OCI-LY7 (cell line): ENCODE results near the gene KRTAP5-10. TPM values are rescaled to one million over a fixed set of nuclear protein-coding genes. Genes with fewer than 3 reads are reported as not detected.
"Not testable (repeated sequence)": the region's sequence is repeated elsewhere in the genome, so short reads cannot be mapped to it uniquely, and the experiment has no call there.

Source experiments
- BruUV-seq: library from RNA; stranded (reverse); fragments of 400-500 nt; replicated peaks from 2 replicates; lab custom pipeline; 2021; lab: Mats Ljungman, UMichigan
- CTCF ChIA-PET: fragments of 300-600 bp; sonication (Branson Sonifier 250); formaldehyde crosslinking; loops from one replicate; lab custom pipeline; 2022; ENCODE audit warnings: antibody characterized with exemption; ENCODE audit not compliant: unreplicated experiment; lab: Charles Lee
- POLR2A ChIA-PET: fragments of 300-600 bp; sonication (Branson Sonifier 250); formaldehyde crosslinking; loops from one replicate; lab custom pipeline; 2022; ENCODE audit warnings: antibody characterized with exemption; lab: Charles Lee
- DNase-seq: peaks from one replicate; pipeline ENCODE4 v3.0.0-alpha.2; 2015; ENCODE audit warnings: low spot score
- H2AFZ ChIP-seq: fragments of 200-600 bp; sonication (generic), shearing (Covaris generic); 2 replicates; pipeline ENCODE4 v1.6.1; 2014; ENCODE audit warnings: mild to moderate bottlenecking, antibody characterized with exemption, low read length, moderate library complexity
- H3K27ac ChIP-seq: fragments of 200-600 bp; sonication (generic); 2 replicates; pipeline ENCODE4 v1.5.1; 2014; ENCODE audit warnings: mixed run types, low read depth, mild to moderate bottlenecking, moderate library complexity, low read length, inconsistent platforms; ENCODE audit not compliant: poor library complexity, severe bottlenecking
- H3K36me3 ChIP-seq: fragments of 200-600 bp; sonication (generic); 2 replicates; pipeline ENCODE4 v1.6.1; 2014; ENCODE audit warnings: mild to moderate bottlenecking, antibody characterized with exemption, low read length, moderate library complexity, mixed read lengths; ENCODE audit not compliant: insufficient read depth
- H3K4me1 ChIP-seq: fragments of 200-600 bp; sonication (generic); 2 replicates; pipeline ENCODE4 v1.5.1; 2014; ENCODE audit warnings: mild to moderate bottlenecking, low read length; ENCODE audit not compliant: insufficient read depth, poor library complexity, severe bottlenecking
- H3K4me2 ChIP-seq: fragments of 200-600 bp; sonication (generic); 2 replicates; pipeline ENCODE4 v1.6.1; 2014; ENCODE audit warnings: mild to moderate bottlenecking, low read length
- H3K4me3 ChIP-seq: fragments of 200-600 bp; sonication (generic); 2 replicates; pipeline ENCODE4 v1.5.1; 2014; ENCODE audit warnings: mild to moderate bottlenecking, low read depth, low read length; ENCODE audit not compliant: poor library complexity, severe bottlenecking
- H3K79me2 ChIP-seq: fragments of 200-600 bp; sonication (generic); 2 replicates; pipeline ENCODE4 v1.6.1; 2016; ENCODE audit warnings: low read depth, mild to moderate bottlenecking, low read length, moderate library complexity, mixed read lengths; ENCODE audit not compliant: insufficient read depth
- H3K9me2 ChIP-seq: fragments of 200-600 bp; sonication (generic); 2 replicates; pipeline ENCODE4 v1.6.1; 2016; ENCODE audit warnings: mild to moderate bottlenecking, low read length, mixed read lengths; ENCODE audit not compliant: insufficient read depth
- H3K9me3 ChIP-seq: fragments of 200-600 bp; sonication (generic); 2 replicates; pipeline ENCODE4 v1.6.1; 2014; ENCODE audit warnings: mild to moderate bottlenecking, mixed run types, low read length, mixed read lengths
- H4K20me1 ChIP-seq: fragments of 200-600 bp; sonication (generic); 2 replicates; pipeline ENCODE4 v1.6.1; 2014; ENCODE audit warnings: mild to moderate bottlenecking, antibody characterized with exemption, low read length, moderate library complexity, mixed read lengths; ENCODE audit not compliant: insufficient read depth
- CTCF ChIP-seq: fragments of 200-600 bp; sonication (generic); conservative IDR thresholded peaks from 2 replicates; pipeline ENCODE4 v1.5.1; 2014; ENCODE audit warnings: mild to moderate bottlenecking, antibody characterized with exemption, low read length, moderate library complexity, mixed read lengths
- EZH2phosphoT487 ChIP-seq: fragments of 200-600 bp; sonication (generic); IDR thresholded peaks from 2 replicates; pipeline ENCODE4 v1.6.1; 2018; ENCODE audit warnings: low read depth, borderline replicate concordance, mild to moderate bottlenecking, mixed run types, antibody characterized with exemption, low read length, moderate library complexity, mixed read lengths
- intact Hi-C: fragments of 100-400 bp; cut with micrococcal nuclease; formaldehyde crosslinking; loops from one replicate; pipeline ENCODE4 v1.10.0; 2022; ENCODE audit not compliant: unreplicated experiment
- total RNA-seq, 2 experiments: library from RNA; depleted of rRNA in 1 of 2; stranded (reverse); fragments of >200 nt in 1 of 2; shearing (Covaris generic) in 1 of 2; gene quantifications; 2 replicates each; pipeline ENCODE4 v1.2.3, GENCODE V29; 2014 to 2022

The KRTAP5-10 gene
- total RNA-seq, 2 experiments from 2014 or later = not detected

DNA sequence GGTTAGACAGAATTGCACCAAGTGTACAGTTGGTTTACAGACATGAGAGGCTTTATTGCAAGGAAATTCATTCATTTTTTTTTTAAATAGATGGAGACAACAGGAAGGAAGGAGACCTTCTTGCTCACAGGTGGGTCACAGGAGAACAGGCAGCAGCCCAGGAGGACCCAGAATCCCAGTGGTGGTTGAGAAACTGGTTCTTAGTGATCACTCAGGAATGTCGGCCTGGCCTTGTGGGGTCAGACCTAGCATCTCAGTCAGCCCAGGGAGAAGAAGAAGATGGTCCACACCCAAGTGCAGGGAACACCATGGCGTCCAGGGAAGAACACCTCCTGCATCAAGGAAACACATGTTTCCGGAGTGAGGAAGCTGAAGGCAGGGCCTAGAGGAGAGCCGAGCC, 16.5 kb downstream of the KRTAP5-10 start:
- H3K9me3 ChIP-seq = no peaks in the 10 kb centered on the region
- no peak for DNase-seq
- no peak overlapping the region for H3K27ac ChIP-seq
- no peak for TF ChIP-seq CTCF
- BruUV-seq = no TSS peak
- no peak overlapping the region for H2AFZ ChIP-seq
- H3K36me3 ChIP-seq = no peaks in the 10 kb centered on the region
- intact Hi-C loops = no loop called here
- H3K4me1 ChIP-seq = no peaks in the 10 kb centered on the region
- POLR2A ChIA-PET = no interaction called here
- no peaks in the 10 kb centered on the region for H3K79me2 ChIP-seq
- H4K20me1 ChIP-seq = no peaks in the 10 kb centered on the region
- no peaks in the 10 kb centered on the region for H3K9me2 ChIP-seq
- H3K4me2 ChIP-seq = no peak overlapping the region
- CTCF ChIA-PET = no interaction called here
- H3K4me3 ChIP-seq = no peak overlapping the region

- Histone ChIP-seq H3K27ac (no peak within 1 kb of the TSS), H3K4me3 (no peak within 1 kb of the TSS), H3K9me3 (no peaks in the 10 kb centered on the region), H3K79me2 (no peaks in the 10 kb centered on the region), H3K4me1 (no peaks in the 10 kb centered on the region), H3K9me2 (no peaks in the 10 kb centered on the region), H3K36me3 (no peaks in the 10 kb centered on the region), H2AFZ (no peak within 1 kb of the TSS), H4K20me1 (no peaks in the 10 kb centered on the region), H3K4me2 (no peak within 1 kb of the TSS)
- ChIA-PET CTCF (no interaction called here), POLR2A (no interaction called here)
- no TSS peak for BruUV-seq
- TF ChIP-seq EZH2phosphoT487 (no peak), CTCF (no peak)
- intact Hi-C loops = no loop called here
- DNase-seq = no peak
Observed at GRCh38 chr11:71582309-71582895, 17.0 kb downstream of the KRTAP5-10 start, which contains the start of gene KRTAP5-11. Gene KRTAP5-11, minus strand, starts transcription at chr11:71582875. Its CDS starts 38 bp downstream, at chr11:71582837.

DNA sequence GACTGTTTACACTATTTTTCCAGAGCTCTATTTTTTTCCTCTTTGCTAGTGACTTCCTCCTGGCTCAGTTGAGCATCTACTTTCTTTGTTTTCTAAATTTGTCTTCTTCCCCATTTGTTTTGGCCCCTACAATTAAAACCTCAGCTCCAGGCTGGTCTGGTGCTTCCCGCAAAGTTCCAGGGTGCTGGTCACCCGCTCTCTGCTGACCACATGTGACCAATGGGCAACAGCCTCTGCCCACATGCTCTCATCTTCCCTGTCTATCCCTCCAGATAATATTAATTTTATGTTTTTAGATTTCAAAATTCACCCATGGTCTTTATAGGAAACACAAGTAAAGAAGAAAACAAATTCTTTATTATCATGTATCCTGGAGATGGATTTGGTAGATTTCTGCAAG, 17.6 kb downstream of the KRTAP5-10 start:
- H3K36me3 ChIP-seq, intact Hi-C loops, H4K20me1 ChIP-seq, POLR2A ChIA-PET, H3K4me1 ChIP-seq, H3K4me2 ChIP-seq, H2AFZ ChIP-seq, DNase-seq, H3K27ac ChIP-seq, H3K9me2 ChIP-seq, H3K4me3 ChIP-seq, BruUV-seq, CTCF ChIA-PET, H3K79me2 ChIP-seq, H3K9me3 ChIP-seq: not testable (repeated sequence)

GRCh38 chr11:71585673-71586072, 20.3 kb downstream of the KRTAP5-10 start:
- H3K4me2 ChIP-seq, H3K4me1 ChIP-seq, H3K36me3 ChIP-seq, H4K20me1 ChIP-seq, H3K27ac ChIP-seq, H3K79me2 ChIP-seq, POLR2A ChIA-PET, H3K9me2 ChIP-seq, BruUV-seq, H2AFZ ChIP-seq, H3K9me3 ChIP-seq, H3K4me3 ChIP-seq, intact Hi-C loops, DNase-seq, CTCF ChIA-PET: not testable (repeated sequence)

GRCh38 chr11:71588314-71588713, 23.0 kb downstream of the KRTAP5-10 start:
- H3K9me2 ChIP-seq = not testable (repeated sequence)

More at GRCh38 chr11:71588314-71588713, 23.0 kb downstream of the KRTAP5-10 start:
- H3K79me2 ChIP-seq, CTCF ChIA-PET, H3K9me3 ChIP-seq, H3K4me2 ChIP-seq, H3K27ac ChIP-seq, POLR2A ChIA-PET, H2AFZ ChIP-seq, H3K4me1 ChIP-seq, H3K36me3 ChIP-seq, DNase-seq, H4K20me1 ChIP-seq, H3K4me3 ChIP-seq, BruUV-seq, intact Hi-C loops: not testable (repeated sequence)
